HL-60/S4 (cell line): ENCODE measurements around the gene RPS5.
"Not testable (repeated sequence)": the region's sequence is repeated elsewhere in the genome, so short reads cannot be mapped to it uniquely, and the experiment has no call there.

Experiments used
- in situ Hi-C: fragments of 300-500 bp; cut with MboI; formaldehyde crosslinking; loops from 2 replicates; pipeline ENCODE4 v1.14.3; 2022; ENCODE audit warnings: low sequenced_read_pairs

RPS5 gene

GRCh38 chr19:58386576-58387337 lies at the start of gene RPS5:
RPS5 (plus strand) TSS chr19:58387269; CDS start chr19:58388138, 869 bp downstream.
- in situ Hi-C loops: no loop called here

GRCh38 chr19:58338336-58338735 lies 48.7 kb upstream of the RPS5 start:
- in situ Hi-C loops: no loop called here

- in situ Hi-C loops: no loop called here
Measured at GRCh38 chr19:58338825-58339558, 48.1 kb upstream of the RPS5 start.

- in situ Hi-C loops: no loop called here
Measured at GRCh38 chr19:58345558-58345957, 41.5 kb upstream of the RPS5 start.

GRCh38 chr19:58346961-58347929 lies 39.8 kb upstream of the RPS5 start:
- in situ Hi-C loops: no loop called here

- in situ Hi-C loops: not testable (repeated sequence)
Measured at GRCh38 chr19:58348080-58348479, 39.0 kb upstream of the RPS5 start.

GRCh38 chr19:58349590-58349989 lies 37.5 kb upstream of the RPS5 start:
- in situ Hi-C loops: no loop called here

- in situ Hi-C loops: no loop called here
Measured at GRCh38 chr19:58350001-58350861, 36.8 kb upstream of the RPS5 start.

- in situ Hi-C loops: no loop called here
Measured at GRCh38 chr19:58350871-58351557, 36.1 kb upstream of the RPS5 start.

GRCh38 chr19:58351558-58351878 lies 35.6 kb upstream of the RPS5 start:
- in situ Hi-C loops: no loop called here

GRCh38 chr19:58351990-58352755 lies 34.9 kb upstream of the RPS5 start:
- in situ Hi-C loops: no loop called here

- in situ Hi-C loops: no loop called here
Measured at GRCh38 chr19:58352760-58353671, 34.1 kb upstream of the RPS5 start, which contains the start of gene A1BG. A1BG (minus strand) TSS chr19:58353492; CDS start chr19:58353437, 55 bp downstream.

- in situ Hi-C loops: no loop called here
Measured at GRCh38 chr19:58353717-58354477, 33.2 kb upstream of the RPS5 start.

GRCh38 chr19:58354478-58355030 lies 32.5 kb upstream of the RPS5 start:
- in situ Hi-C loops: no loop called here

GRCh38 chr19:58355215-58355796 lies 31.8 kb upstream of the RPS5 start:
- in situ Hi-C loops: no loop called here
